H1 (cell line): Measurements from ENCODE around the gene TMEM183A. TPM values are rescaled to one million over a fixed set of nuclear protein-coding genes. Genes with fewer than 3 reads are reported as not detected.

Experiments
- CTCF ChIA-PET: fragments of 300-600 bp; sonication (Branson Sonifier 250); formaldehyde crosslinking; loops from one replicate; lab custom pipeline; 2021; ENCODE audit not compliant: partially characterized antibody; lab: Charles Lee
- POLR2A ChIA-PET: fragments of 300-600 bp; sonication (Branson Sonifier 250); formaldehyde crosslinking; loops from one replicate; lab custom pipeline; 2021; ENCODE audit warnings: inconsistent platforms; ENCODE audit not compliant: partially characterized antibody; lab: Charles Lee
- DNase-seq, 2 experiments: peaks; one replicate each; pipeline versions ENCODE4 v3.0.0 to v3.0.0-alpha.2; 2010 to 2022; ENCODE audit warnings: low spot score in 2 of 2, low read depth in 1 of 2, mixed read lengths in 1 of 2
- FAIRE-seq: peaks from 2 replicates; lab custom pipeline; 2011; peaks lifted over from hg19 to GRCh38; lab: Jason Lieb, UNC
- H2AFZ ChIP-seq: 2 replicates; pipeline ENCODE4 v1.8.1; 2012; ENCODE audit warnings: low read length, inconsistent platforms
- H2AK5ac ChIP-seq: 2 replicates; pipeline ENCODE4 v1.6.1; 2013; ENCODE audit warnings: low read depth, low read length
- H2BK120ac ChIP-seq: replicated peaks from 2 replicates; pipeline ENCODE3; 2013; ENCODE audit warnings: low read depth, low read length, inconsistent platforms
- H2BK12ac ChIP-seq: 2 replicates; pipeline ENCODE4 v1.6.1; 2013; ENCODE audit warnings: low read depth, low read length
- H2BK15ac ChIP-seq: 2 replicates; pipeline ENCODE4 v1.6.1; 2013; ENCODE audit warnings: low read length
- H2BK20ac ChIP-seq: 2 replicates; pipeline ENCODE4 v1.6.1; 2013; ENCODE audit warnings: low read length
- H2BK5ac ChIP-seq: 2 replicates; pipeline ENCODE4 v1.6.1; 2013; ENCODE audit warnings: low read depth, low read length
- H3K14ac ChIP-seq: 2 replicates; pipeline ENCODE4 v1.6.1; 2013; ENCODE audit warnings: inconsistent platforms; ENCODE audit not compliant: insufficient read length
- H3K18ac ChIP-seq: 2 replicates; pipeline ENCODE4 v1.6.1; 2013; ENCODE audit warnings: low read length; ENCODE audit errors: extremely low read depth
- H3K23ac ChIP-seq: 2 replicates; pipeline ENCODE4 v1.6.1; 2013; ENCODE audit warnings: inconsistent platforms; ENCODE audit not compliant: insufficient read length
- H3K23me2 ChIP-seq: 2 replicates; pipeline ENCODE4 v1.6.1; 2013; ENCODE audit warnings: low read depth, low read length
- H3K27ac ChIP-seq: 2 replicates; pipeline ENCODE4 v1.6.1; 2011; ENCODE audit warnings: low read depth, low read length, inconsistent platforms
- H3K27me3 ChIP-seq, 4 experiments: replicated peaks in 1 of 4; 1 replicate in 1 of 4; 2 replicates in 3 of 4; pipeline versions ENCODE4 v1.6.1 to v1.8.1; 2011 to 2013; ENCODE audit warnings: low read length in 3 of 4, mild to moderate bottlenecking in 3 of 4, inconsistent platforms in 2 of 4, mixed read lengths in 2 of 4, moderate library complexity in 1 of 4; ENCODE audit not compliant: control insufficient read depth in 3 of 4, insufficient read depth in 3 of 4; ENCODE audit errors: extremely low read depth in 1 of 4
- H3K36me3 ChIP-seq, 4 experiments: 2 replicates each; pipeline versions ENCODE4 v1.6.1 to v1.8.1; 2011 to 2013; ENCODE audit warnings: mild to moderate bottlenecking in 4 of 4, low read length in 3 of 4, moderate library complexity in 2 of 4, control low read depth in 1 of 4, inconsistent platforms in 1 of 4; ENCODE audit not compliant: insufficient read depth in 4 of 4, control insufficient read depth in 2 of 4
- H3K4ac ChIP-seq: replicated peaks from 2 replicates; pipeline ENCODE3; 2013; ENCODE audit warnings: low read length, low read depth, mixed read lengths, inconsistent platforms; ENCODE audit not compliant: insufficient read length
- H3K4me1 ChIP-seq, 4 experiments: replicated peaks in 1 of 4; 1 replicate in 1 of 4; 2 replicates in 3 of 4; pipeline versions ENCODE4 v1.6.1 to v1.8.1; 2011 to 2013; ENCODE audit warnings: low read length in 3 of 4, inconsistent platforms in 2 of 4, mixed read lengths in 1 of 4; ENCODE audit not compliant: insufficient read depth in 4 of 4, control insufficient read depth in 3 of 4
- H3K4me2 ChIP-seq, 2 experiments: 2 replicates each; pipeline versions ENCODE4 v1.6.1 to v1.8.1; 2011 to 2013; ENCODE audit warnings: low read depth in 2 of 2, low read length in 2 of 2, control low read depth in 1 of 2, inconsistent platforms in 1 of 2, mild to moderate bottlenecking in 1 of 2; ENCODE audit not compliant: insufficient read depth in 1 of 2
- H3K4me3 ChIP-seq, 4 experiments: fragments of 200-600, 300-600 bp in 1 of 4; sonication (generic), shearing (Covaris generic), sonication (Bioruptor Twin) in 1 of 4; 2 replicates each; pipeline versions ENCODE4 v1.5.1 to v1.8.1; 2011 to 2016; ENCODE audit warnings: low read length in 4 of 4, low read depth in 3 of 4, control low read depth in 2 of 4, inconsistent platforms in 2 of 4, mild to moderate bottlenecking in 2 of 4, mixed read lengths in 1 of 4, moderate library complexity in 1 of 4; ENCODE audit not compliant: insufficient read depth in 2 of 4; ENCODE audit errors: extremely low read depth in 1 of 4
- H3K56ac ChIP-seq: replicated peaks from 2 replicates; pipeline ENCODE3; 2013; ENCODE audit warnings: low read depth, mild to moderate bottlenecking, mixed read lengths, low read length, inconsistent platforms; ENCODE audit not compliant: insufficient read length
- H3K79me1 ChIP-seq: 2 replicates; pipeline ENCODE4 v1.6.1; 2013; ENCODE audit warnings: low read depth, low read length, control low read depth
- H3K79me2 ChIP-seq, 2 experiments: 2 replicates each; pipeline versions ENCODE4 v1.6.1 to v1.8.1; 2012 to 2013; ENCODE audit warnings: low read length in 2 of 2, mild to moderate bottlenecking in 2 of 2, inconsistent platforms in 1 of 2; ENCODE audit not compliant: insufficient read depth in 2 of 2, control insufficient read depth in 1 of 2
- H3K9ac ChIP-seq, 4 experiments: replicated peaks in 1 of 4; 1 replicate in 1 of 4; 2 replicates in 3 of 4; pipeline versions ENCODE4 v1.6.1 to v1.8.1; 2011 to 2013; ENCODE audit warnings: low read depth in 3 of 4, low read length in 3 of 4, control low read depth in 2 of 4, mild to moderate bottlenecking in 2 of 4, moderate library complexity in 2 of 4, inconsistent platforms in 1 of 4; ENCODE audit errors: extremely low read depth in 1 of 4
- H3K9me3 ChIP-seq, 2 experiments: 2 replicates each; pipeline versions ENCODE4 v1.6.1 to v1.8.1; 2012 to 2013; ENCODE audit warnings: mild to moderate bottlenecking in 2 of 2, moderate library complexity in 2 of 2, control low read depth in 1 of 2, inconsistent platforms in 1 of 2, low read depth in 1 of 2, low read length in 1 of 2, mixed read lengths in 1 of 2; ENCODE audit not compliant: insufficient read depth in 2 of 2
- H4K20me1 ChIP-seq, 2 experiments: replicated peaks in 1 of 2; 2 replicates each; pipeline versions ENCODE3 to v1.8.1; 2011 to 2013; ENCODE audit warnings: inconsistent platforms in 2 of 2, low read length in 2 of 2, mild to moderate bottlenecking in 1 of 2; ENCODE audit not compliant: insufficient read depth in 2 of 2, control insufficient read depth in 1 of 2
- H4K5ac ChIP-seq: 2 replicates; pipeline ENCODE4 v1.6.1; 2013; ENCODE audit warnings: low read length, low read depth, mixed read lengths, inconsistent platforms; ENCODE audit not compliant: insufficient read length
- H4K8ac ChIP-seq: 2 replicates; pipeline ENCODE4 v1.8.0; 2013; ENCODE audit warnings: mild to moderate bottlenecking, moderate library complexity, low read length, inconsistent platforms; ENCODE audit not compliant: insufficient read depth; ENCODE audit errors: extremely low read depth
- H4K91ac ChIP-seq: replicated peaks from 2 replicates; pipeline ENCODE3; 2013; ENCODE audit warnings: low read length, mixed read lengths, inconsistent platforms; ENCODE audit not compliant: insufficient read length
- RBBP5 ChIP-seq: IDR thresholded peaks from 2 replicates; pipeline ENCODE4 v1.7.1; 2012; ENCODE audit warnings: low read depth, mild to moderate bottlenecking, inconsistent platforms, low read length, moderate library complexity, borderline replicate concordance
- WGBS, 2 experiments: shearing (Covaris generic) in 1 of 2; methylation state at CpG; one replicate each; pipeline versions ENCODE4 v1.1.6 to v1.1.7; 2013 to 2015; ENCODE audit warnings: low lambda C conversion rate in 2 of 2, mixed read lengths in 2 of 2, inconsistent platforms in 1 of 2, low coverage in 1 of 2, missing lambda C conversion rate in 1 of 2; ENCODE audit not compliant: insufficient replicate concordance in 2 of 2, insufficient coverage in 1 of 2, insufficient read length in 1 of 2; ENCODE audit errors: extremely low coverage in 1 of 2, missing lambda C conversion rate in 1 of 2; 5-methylcytosine and 5-hydroxymethylcytosine counted together
- polyA plus RNA-seq, 7 experiments: library from polyadenylated mRNA; depleted of rRNA in 3 of 7; stranded (reverse) in 5 of 7; unstranded in 2 of 7; fragments of >200 nt in 5 of 7; fragments of 200-250 nt in 2 of 7; gene quantifications; 1 replicate in 5 of 7; 2 replicates in 1 of 7; 4 replicates in 1 of 7; pipeline versions ENCODE4 v1.2.1 to v1.2.3, GENCODE V29; 2011 to 2013; ENCODE audit warnings: missing spikeins in 2 of 7, mixed read lengths in 2 of 7
- total RNA-seq: library from RNA; stranded (reverse); fragmentation: NEBNext Ultra II Directional; extraction: Animal tissue kit (Norgen Biotek cat#: 25700); gene quantifications from 2 replicates; pipeline ENCODE4 v1.2.1, GENCODE V29; 2021

TMEM183A gene
- total and polyA plus RNA-seq, 2 of the 8 experiments (the other 6 are each of a cell fraction or from before 2014, with no cell fraction given) = 107 to 173 TPM

DNA sequence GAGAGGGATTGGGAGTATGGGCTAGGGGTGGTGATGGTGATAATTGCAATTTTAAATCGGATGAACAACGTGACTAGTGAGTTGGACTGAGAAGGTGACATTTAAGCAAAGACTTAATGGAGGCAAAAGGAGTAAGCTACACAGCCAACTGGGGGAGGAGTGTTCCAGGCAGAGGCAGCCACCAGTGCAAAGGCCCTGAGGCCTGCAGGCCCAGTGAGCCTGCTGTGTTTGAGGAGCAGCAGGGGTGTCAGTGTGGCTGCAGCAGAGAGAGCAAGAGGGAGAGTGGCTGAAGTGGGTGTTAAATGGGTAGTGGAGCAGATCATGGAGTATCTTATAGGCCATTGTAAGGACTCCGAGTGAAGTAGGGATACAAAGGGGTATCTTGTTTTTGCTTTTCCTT lies 59.8 kb downstream of the TMEM183A start:
- no peak overlapping the region for H3K56ac ChIP-seq
- H3K9me3 ChIP-seq = no peaks in the 10 kb centered on the region
- H3K4me3 ChIP-seq = no peak overlapping the region
- no peak overlapping the region for H2BK15ac ChIP-seq
- H3K27me3 ChIP-seq = no peaks in the 10 kb centered on the region
- no peaks in the 10 kb centered on the region for H3K23me2 ChIP-seq
- no peaks in the 10 kb centered on the region for H3K79me1 ChIP-seq
- H3K23ac ChIP-seq = no peak overlapping the region
- H3K36me3 ChIP-seq = no peaks in the 10 kb centered on the region
- no peak overlapping the region for H2BK5ac ChIP-seq
- H3K4me1 ChIP-seq = no peaks in the 10 kb centered on the region
- ChIA-PET CTCF (interaction anchor here (2.1 to 49.7 kb wide), 6 partner anchors 10 to 150 kb away, joined by 8 to 1089 read pairs (median 89); partner anchors contain the start of genes ADORA1, MYOG and PPFIA4), POLR2A (no interaction called here)
- H2BK120ac ChIP-seq = no peak overlapping the region
- no peak overlapping the region for H4K5ac ChIP-seq
- no peak overlapping the region for H4K91ac ChIP-seq
- FAIRE-seq (no peak), DNase-seq (no peak)
- H4K8ac ChIP-seq = no peak overlapping the region
- H2AK5ac ChIP-seq = no peak overlapping the region
- no peak overlapping the region for H3K9ac ChIP-seq
- no peak overlapping the region for H3K4ac ChIP-seq
- no peak for TF ChIP-seq RBBP5
- H2BK12ac ChIP-seq = no peak overlapping the region
- no peak overlapping the region for H3K4me2 ChIP-seq
- H4K20me1 ChIP-seq = no peaks in the 10 kb centered on the region
- H3K18ac ChIP-seq = no peak overlapping the region
- H3K14ac ChIP-seq = no peak overlapping the region
- no peak overlapping the region for H2BK20ac ChIP-seq
- WGBS, 2 experiments = 81% methylated on average over 3 of the region's 3 CpGs; no CpG with 5 or more reads in 1 of the 2 experiments
- no peak overlapping the region for H3K27ac ChIP-seq
- H2AFZ ChIP-seq = no peak overlapping the region
- no peaks in the 10 kb centered on the region for H3K79me2 ChIP-seq
